ENCODE results near the gene ADCY9. TPM values are rescaled to one million over a fixed set of nuclear protein-coding genes. Genes with fewer than 3 reads are reported as not detected.

The ADCY9 gene
- total RNA-seq, 5 donors from 2014 or later (not counting 1 experiment from before 2014, with no cell fraction given) = 7.9 to 15.7 (median 11.6) TPM

DNA sequence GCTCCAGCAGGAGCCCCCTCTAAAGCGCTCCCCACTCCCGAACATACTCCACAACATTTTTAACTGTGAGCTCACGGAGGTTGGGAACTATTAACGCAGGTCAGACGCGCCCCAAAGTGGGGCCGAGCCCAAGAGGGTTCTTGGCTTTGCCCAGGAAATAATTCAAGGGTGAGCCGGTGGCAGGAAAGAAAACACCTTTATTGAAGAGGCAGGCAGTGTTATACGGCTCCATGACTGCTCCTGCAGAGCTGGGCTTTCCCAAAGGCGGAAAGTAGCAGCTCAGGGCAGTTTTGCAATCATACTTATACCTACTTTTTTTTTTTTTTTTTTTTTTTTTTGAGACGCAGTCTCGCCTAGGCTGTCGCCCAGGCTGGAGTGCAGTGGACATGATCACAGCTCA, 6.2 kb downstream of the ADCY9 start:
- POLR2A ChIA-PET = interaction anchor here in 1 of 2 donors (0.6 kb wide), 1 partner anchor 73 kb away, joined by 3 read pairs; no protein-coding TSS in a partner anchor
- Histone ChIP-seq H3K4me1 (ENCODE audit: control insufficient read depth in 1 of 2, extremely low read depth in 1 of 2, insufficient read depth in 2 of 2, low read length in 2 of 2) (peaks cover 0 to 32% of the 10 kb centered on the region in 2 experiments), H3K9me3 (no peaks in the 10 kb centered on the region), H3K27ac (ENCODE audit: low read length) (no peak overlapping the region), H3K27me3 (replicated peaks in 1 of 2; ENCODE audit: control insufficient read depth in 2 of 2, extremely low read depth in 1 of 2, insufficient read depth in 2 of 2, low read length in 1 of 2) (no peaks in the 10 kb centered on the region), H3K36me3 (ENCODE audit: control insufficient read depth in 2 of 2, extremely low read depth in 1 of 2, insufficient read depth in 1 of 2, low read length in 1 of 2) (no peaks in the 10 kb centered on the region), H3K4me3 (ENCODE audit: control insufficient read depth in 1 of 2, extremely low read depth in 1 of 2, low read length in 1 of 2) (no peak overlapping the region)
- Mint-ChIP-seq H3K9me3 (no peaks in the 10 kb centered on the region), H3K27ac (no peak overlapping the region), H3K36me3 (peaks cover 11% of the 10 kb centered on the region), H3K27me3 (no peaks in the 10 kb centered on the region), H3K4me3 (no peak overlapping the region), H3K4me1 (peaks cover 42 to 56% (median 55%) of the 10 kb centered on the region in 3 donors)
- DNase-seq (no peak), ATAC-seq (replicated peaks in 1 of 4) (no peak)
- CTCF ChIA-PET = no interaction called here
- WGBS (ENCODE audit: insufficient coverage) = 100% methylated on average over 8 of the region's 13 CpGs

DNA sequence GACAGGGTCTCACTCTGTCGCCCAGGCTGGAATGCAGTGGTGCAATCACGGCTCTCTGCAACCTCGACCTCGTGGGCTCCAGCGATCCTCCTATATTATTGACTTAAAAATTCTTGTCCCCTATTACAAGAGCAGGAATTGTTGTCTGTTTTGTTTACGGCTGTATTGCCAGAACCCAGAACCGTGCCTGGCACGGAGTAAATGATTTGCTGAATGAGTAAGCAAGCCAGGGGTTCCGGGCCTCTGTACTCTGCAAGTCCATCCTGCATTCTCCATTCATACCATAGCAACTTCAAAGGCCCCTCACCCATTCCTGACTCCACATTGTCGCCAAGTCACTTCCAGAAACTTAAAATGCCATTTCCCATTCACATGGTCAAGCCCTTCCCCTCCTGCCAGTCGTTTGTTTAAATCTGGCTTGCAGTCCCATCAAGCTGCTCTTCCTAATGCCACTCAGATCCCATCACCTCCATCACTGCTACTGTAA, 6.9 kb downstream of the ADCY9 start:
- DNase-seq = no peak
- Histone ChIP-seq H3K27ac (ENCODE audit: low read length) (no peak overlapping the region), H3K4me1 (ENCODE audit: control insufficient read depth in 1 of 2, extremely low read depth in 1 of 2, insufficient read depth in 2 of 2, low read length in 2 of 2) (peaks cover 0 to 24% of the 10 kb centered on the region in 2 experiments), H3K4me3 (ENCODE audit: control insufficient read depth in 1 of 2, extremely low read depth in 1 of 2, low read length in 1 of 2) (no peak overlapping the region), H3K36me3 (ENCODE audit: control insufficient read depth in 2 of 2, extremely low read depth in 1 of 2, insufficient read depth in 1 of 2, low read length in 1 of 2) (no peaks in the 10 kb centered on the region), H3K27me3 (replicated peaks in 1 of 2; ENCODE audit: control insufficient read depth in 2 of 2, extremely low read depth in 1 of 2, insufficient read depth in 2 of 2, low read length in 1 of 2) (no peaks in the 10 kb centered on the region), H3K9me3 (no peaks in the 10 kb centered on the region)
- Mint-ChIP-seq H3K4me3 (no peak overlapping the region), H3K36me3 (peaks cover 11% of the 10 kb centered on the region), H3K27ac (no peak overlapping the region), H3K27me3 (no peaks in the 10 kb centered on the region), H3K4me1 (peaks cover 36 to 52% (median 49%) of the 10 kb centered on the region in 3 donors), H3K9me3 (no peaks in the 10 kb centered on the region)
- POLR2A ChIA-PET = no interaction called here
- WGBS (ENCODE audit: insufficient coverage) = 79% methylated on average over 2 of the region's 11 CpGs
- CTCF ChIA-PET = no interaction called here
- no peak for ATAC-seq (replicated peaks in 1 of 4)

DNA sequence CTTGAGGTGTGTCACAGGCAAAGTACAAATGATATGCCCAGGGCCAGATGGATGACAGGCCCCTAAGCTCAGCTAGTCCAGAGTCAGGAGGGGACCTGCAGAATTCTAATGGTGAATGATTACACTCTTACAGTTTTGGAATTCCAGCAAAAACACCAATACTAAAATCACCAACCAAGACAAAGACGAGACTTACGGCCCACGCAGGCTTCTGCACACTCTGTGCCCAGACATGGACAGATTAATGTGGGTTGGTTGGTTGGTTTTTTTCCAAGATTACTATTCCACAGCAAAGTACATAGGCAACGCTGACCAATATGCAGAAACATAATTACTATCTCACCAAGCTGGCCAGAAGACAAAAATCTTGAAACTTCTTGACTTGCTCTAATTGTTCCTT, 9.7 kb downstream of the ADCY9 start:
- peaks cover 0 to 2% of the 10 kb centered on the region in 2 donors for H3K36me3 ChIP-seq (ENCODE audit: control insufficient read depth in 2 of 2, extremely low read depth in 1 of 2, insufficient read depth in 1 of 2, low read length in 1 of 2)
- Mint-ChIP-seq H3K4me3 (no peak overlapping the region), H3K27ac (no peak overlapping the region), H3K9me3 (no peaks in the 10 kb centered on the region), H3K27me3 (no peaks in the 10 kb centered on the region), H3K4me1 (peaks cover 9 to 24% (median 22%) of the 10 kb centered on the region in 3 donors), H3K36me3 (peaks cover 15% of the 10 kb centered on the region)
- H3K27ac ChIP-seq (ENCODE audit: low read length) = no peak overlapping the region
- 75% methylated on average over 1 of the region's 4 CpGs for WGBS (ENCODE audit: insufficient coverage)
- H3K27me3 ChIP-seq (replicated peaks in 1 of 2; ENCODE audit: control insufficient read depth in 2 of 2, extremely low read depth in 1 of 2, insufficient read depth in 2 of 2, low read length in 1 of 2) = no peaks in the 10 kb centered on the region
- POLR2A ChIA-PET = no interaction called here
- CTCF ChIA-PET = no interaction called here
- ATAC-seq (replicated peaks in 1 of 4) = no peak
- H3K4me1 ChIP-seq (ENCODE audit: control insufficient read depth in 1 of 2, extremely low read depth in 1 of 2, insufficient read depth in 2 of 2, low read length in 2 of 2) = peaks cover 0 to 5% of the 10 kb centered on the region in 2 experiments
- no peak overlapping the region for H3K4me3 ChIP-seq (ENCODE audit: control insufficient read depth in 1 of 2, extremely low read depth in 1 of 2, low read length in 1 of 2)
- DNase-seq = no peak
- H3K9me3 ChIP-seq = no peaks in the 10 kb centered on the region

DNA sequence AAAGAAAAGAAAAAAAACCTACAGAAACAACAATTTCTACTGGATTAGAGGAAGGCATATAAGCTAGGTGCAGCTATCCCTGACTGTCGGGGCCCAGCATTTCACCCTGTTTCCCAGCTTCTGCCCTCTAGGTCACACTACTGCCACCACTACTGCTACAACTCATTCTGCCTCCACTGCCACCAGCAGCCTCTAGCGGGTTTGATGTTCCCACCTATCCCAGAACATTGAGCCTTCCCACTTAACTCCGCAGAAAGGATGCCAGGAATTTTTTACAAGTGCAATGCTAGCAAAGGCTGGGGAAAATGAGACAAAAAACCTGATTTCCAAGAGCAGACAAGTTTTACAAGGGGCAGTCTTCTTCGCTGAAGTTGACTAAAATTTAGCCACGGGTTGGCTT, 10.4 kb downstream of the ADCY9 start:
- no peak for ATAC-seq (replicated peaks in 1 of 4)
- no peak overlapping the region for H3K4me3 ChIP-seq (ENCODE audit: control insufficient read depth in 1 of 2, extremely low read depth in 1 of 2, low read length in 1 of 2)
- CTCF ChIA-PET = interaction anchor here in 1 of 2 donors (0.6 kb wide), 1 partner anchor 55 kb away, joined by 4 read pairs; no protein-coding TSS in a partner anchor
- H3K4me3 Mint-ChIP-seq = no peak overlapping the region
- H3K36me3 ChIP-seq (ENCODE audit: control insufficient read depth in 2 of 2, extremely low read depth in 1 of 2, insufficient read depth in 1 of 2, low read length in 1 of 2) = peaks cover 0 to 2% of the 10 kb centered on the region in 2 donors
- H3K9me3 ChIP-seq = no peaks in the 10 kb centered on the region
- H3K36me3 Mint-ChIP-seq = peaks cover 15% of the 10 kb centered on the region
- peaks cover 0 to 5% of the 10 kb centered on the region in 2 experiments for H3K4me1 ChIP-seq (ENCODE audit: control insufficient read depth in 1 of 2, extremely low read depth in 1 of 2, insufficient read depth in 2 of 2, low read length in 2 of 2)
- H3K9me3 Mint-ChIP-seq = no peaks in the 10 kb centered on the region
- WGBS (ENCODE audit: insufficient coverage) = 96% methylated on average over 5 of the region's 5 CpGs
- no peaks in the 10 kb centered on the region for H3K27me3 Mint-ChIP-seq
- POLR2A ChIA-PET = no interaction called here
- H3K27ac Mint-ChIP-seq = no peak overlapping the region
- H3K27me3 ChIP-seq (replicated peaks in 1 of 2; ENCODE audit: control insufficient read depth in 2 of 2, extremely low read depth in 1 of 2, insufficient read depth in 2 of 2, low read length in 1 of 2) = no peaks in the 10 kb centered on the region
- no peak overlapping the region for H3K27ac ChIP-seq (ENCODE audit: low read length)
- DNase-seq = no peak
- H3K4me1 Mint-ChIP-seq = peaks cover 3 to 18% (median 15%) of the 10 kb centered on the region in 3 donors

DNA sequence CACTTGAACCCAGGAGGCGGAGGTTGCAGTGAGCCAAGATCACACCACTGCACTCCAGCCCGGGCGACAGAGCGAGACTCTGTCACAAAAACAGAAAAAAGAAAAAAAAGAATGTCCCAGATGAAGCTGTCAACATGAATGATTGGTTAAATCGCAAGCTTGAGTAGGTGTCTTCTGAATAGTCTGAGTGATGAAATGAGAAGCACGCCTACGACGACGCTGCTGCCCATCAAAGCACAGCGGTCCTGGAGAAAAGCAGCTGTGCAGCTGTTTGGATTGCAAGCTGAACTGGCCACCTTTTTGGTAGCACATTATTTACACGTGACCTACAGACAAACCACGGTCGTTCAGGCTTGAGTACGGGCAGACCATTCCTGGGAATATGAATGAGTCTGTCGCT, 12.5 kb downstream of the ADCY9 start:
- H3K4me1 ChIP-seq (ENCODE audit: control insufficient read depth in 1 of 2, extremely low read depth in 1 of 2, insufficient read depth in 2 of 2, low read length in 2 of 2) = no peaks in the 10 kb centered on the region

DNA sequence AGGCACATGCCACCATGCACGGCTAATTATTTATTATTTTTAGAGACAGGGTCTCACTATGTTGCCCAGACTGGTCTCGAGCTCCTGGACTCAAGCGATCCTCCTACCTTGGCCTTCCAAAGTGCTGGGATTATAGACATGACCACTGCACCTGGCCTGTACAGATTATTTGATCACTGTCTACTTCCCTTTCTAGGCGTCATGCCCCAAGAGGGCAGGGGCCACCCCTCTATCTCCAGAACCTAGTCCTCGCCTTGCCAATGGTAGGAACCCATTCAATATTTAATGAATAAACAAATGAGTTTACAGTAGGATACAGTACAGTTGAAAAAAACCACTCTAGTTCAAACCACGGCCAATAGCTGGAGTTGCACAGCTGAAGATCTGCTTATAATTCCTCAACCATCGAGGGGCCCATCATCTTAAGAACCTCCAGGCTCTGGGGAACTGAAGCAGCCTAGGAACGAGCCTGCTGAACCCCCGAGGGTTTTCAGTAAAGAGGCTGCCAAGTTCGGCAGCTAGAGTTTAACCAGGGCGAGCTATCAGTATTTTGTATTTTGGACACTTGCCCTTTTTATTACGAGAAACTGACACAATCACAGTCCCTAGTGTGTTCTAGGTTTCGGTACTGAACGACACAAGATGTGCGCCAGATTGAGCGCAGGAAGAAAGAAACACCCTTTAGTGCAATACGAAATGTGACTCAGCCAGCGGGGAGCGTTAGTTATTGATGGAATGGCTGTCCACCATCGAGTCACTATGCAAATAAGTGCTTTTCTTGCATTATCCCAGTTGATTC, 14.6 kb downstream of the ADCY9 start:
- DNase-seq = no peak
- Mint-ChIP-seq H3K36me3 (peaks cover 11% of the 10 kb centered on the region), H3K4me3 (no peak overlapping the region), H3K27me3 (no peaks in the 10 kb centered on the region), H3K9me3 (no peaks in the 10 kb centered on the region), H3K27ac (no peak overlapping the region), H3K4me1 (peaks cover 3 to 8% (median 6%) of the 10 kb centered on the region in 3 donors)
- Histone ChIP-seq H3K4me1 (ENCODE audit: control insufficient read depth in 1 of 2, extremely low read depth in 1 of 2, insufficient read depth in 2 of 2, low read length in 2 of 2) (no peaks in the 10 kb centered on the region), H3K36me3 (ENCODE audit: control insufficient read depth in 2 of 2, extremely low read depth in 1 of 2, insufficient read depth in 1 of 2, low read length in 1 of 2) (peaks cover 0 to 2% of the 10 kb centered on the region in 2 donors), H3K4me3 (ENCODE audit: control insufficient read depth in 1 of 2, extremely low read depth in 1 of 2, low read length in 1 of 2) (no peak overlapping the region), H3K27ac (ENCODE audit: low read length) (no peak overlapping the region), H3K27me3 (replicated peaks in 1 of 2; ENCODE audit: control insufficient read depth in 2 of 2, extremely low read depth in 1 of 2, insufficient read depth in 2 of 2, low read length in 1 of 2) (no peaks in the 10 kb centered on the region), H3K9me3 (no peaks in the 10 kb centered on the region)
- ChIA-PET CTCF (interaction anchor here (0.7 to 1.1 kb wide), 2 partner anchors 10 to 117 kb away, joined by 3 read pairs; no protein-coding TSS in a partner anchor), POLR2A (interaction anchor here in 1 of 2 donors (0.6 kb wide), 1 partner anchor 161 kb away, joined by 4 read pairs; no protein-coding TSS in a partner anchor)
- no peak for ATAC-seq (replicated peaks in 1 of 4)
- WGBS (ENCODE audit: insufficient coverage) = 92% methylated on average over 15 of the region's 20 CpGs

More for the DNA sequence above, 12.5 kb downstream of the ADCY9 start:
- Mint-ChIP-seq H3K9me3 (no peaks in the 10 kb centered on the region), H3K27me3 (no peaks in the 10 kb centered on the region), H3K4me3 (no peak overlapping the region), H3K4me1 (peaks cover 0 to 7% (median 0%) of the 10 kb centered on the region in 3 donors), H3K27ac (no peak overlapping the region), H3K36me3 (peaks cover 15% of the 10 kb centered on the region)
- Histone ChIP-seq H3K36me3 (ENCODE audit: control insufficient read depth in 2 of 2, extremely low read depth in 1 of 2, insufficient read depth in 1 of 2, low read length in 1 of 2) (peaks cover 0 to 2% of the 10 kb centered on the region in 2 donors), H3K27ac (ENCODE audit: low read length) (no peak overlapping the region), H3K27me3 (replicated peaks in 1 of 2; ENCODE audit: control insufficient read depth in 2 of 2, extremely low read depth in 1 of 2, insufficient read depth in 2 of 2, low read length in 1 of 2) (no peaks in the 10 kb centered on the region), H3K9me3 (no peaks in the 10 kb centered on the region), H3K4me3 (ENCODE audit: control insufficient read depth in 1 of 2, extremely low read depth in 1 of 2, low read length in 1 of 2) (no peak overlapping the region)
- no peak for DNase-seq
- CTCF ChIA-PET = no interaction called here
- no peak for ATAC-seq (replicated peaks in 1 of 4)
- POLR2A ChIA-PET = interaction anchor here in 1 of 2 donors (0.6 kb wide), 1 partner anchor 36 kb away, joined by 3 read pairs; no protein-coding TSS in a partner anchor
- 92% methylated on average over 12 of the region's 15 CpGs for WGBS (ENCODE audit: insufficient coverage)

Data from T-cell (primary cell).